ENCODE data around the gene CCDC57. TPM values are rescaled to one million over a fixed set of nuclear protein-coding genes. Genes with fewer than 3 reads are reported as not detected.

Gene CCDC57
- polyA plus RNA-seq, 1 donor (not counting 4 experiments of a cell fraction or from before 2014, with no cell fraction given): 19.2 TPM

GRCh38 chr17:82203920-82204319, 8.7 kb downstream of the CCDC57 start:
- Histone ChIP-seq H3K79me2 (ENCODE audit: control insufficient read depth, insufficient read depth, low read length) (peaks cover 8% of the 10 kb centered on the region), H3K4me3 (ENCODE audit: control insufficient read depth in 2 of 3, extremely low read depth in 1 of 3, insufficient read depth in 2 of 3, low read depth in 1 of 3, low read length in 3 of 3) (no peak overlapping the region), H3K27ac (ENCODE audit: control insufficient read depth, insufficient read depth, low read length) (no peak overlapping the region), H3K9ac (ENCODE audit: control insufficient read depth, extremely low read depth, insufficient read depth, low read length) (no peak overlapping the region), H3K4me1 (ENCODE audit: control insufficient read depth, extremely low read depth, insufficient read depth, low read length) (peaks cover 27% of the 10 kb centered on the region), H3K27me3 (ENCODE audit: control insufficient read depth, extremely low read depth, insufficient read depth, low read length) (no peaks in the 10 kb centered on the region), H3K36me3 (ENCODE audit: control insufficient read depth in 2 of 2, extremely low read depth in 1 of 2, insufficient read depth in 2 of 2, low read length in 2 of 2) (peaks cover 5 to 13% of the 10 kb centered on the region in 2 experiments), H3K4me2 (ENCODE audit: control insufficient read depth, extremely low read depth, insufficient read depth, low read depth, low read length) (no peak overlapping the region), H4K20me1 (ENCODE audit: control insufficient read depth, extremely low read depth, insufficient read depth, low read length) (no peaks in the 10 kb centered on the region), H2AFZ (ENCODE audit: control insufficient read depth, low read length) (no peak overlapping the region), H3K9me3 (ENCODE audit: control insufficient read depth, low read depth, low read length) (no peaks in the 10 kb centered on the region), H3K9me1 (ENCODE audit: control insufficient read depth, extremely low read depth, insufficient read depth, low read length) (peaks cover 7% of the 10 kb centered on the region)
- dilution Hi-C loops (cut with MboI; ENCODE audit: extremely low pct_ligation_motif_present, low sequenced_read_pairs): no loop called here
- FAIRE-seq (no peak), DNase-seq (ENCODE audit: low read depth, low spot score) (no peak)
- TF ChIP-seq CTCF (optimal IDR thresholded peaks at IDR 0.05 in 1 of 3, IDR thresholded peaks at IDR 0.05 in 1 of 3, conservative IDR thresholded peaks at IDR 0.05 in 1 of 3; ENCODE audit: extremely low read depth in 1 of 3, insufficient read depth in 2 of 3, low read length in 3 of 3): no peak
- no peak for TF ChIP-seq EZH2 (IDR thresholded peaks at IDR 0.05; ENCODE audit: low read length)

- H4K20me1 ChIP-seq (ENCODE audit: control insufficient read depth, extremely low read depth, insufficient read depth, low read length): no peaks in the 10 kb centered on the region
- H3K4me1 ChIP-seq (ENCODE audit: control insufficient read depth, extremely low read depth, insufficient read depth, low read length): peaks cover 27% of the 10 kb centered on the region
- H3K27me3 ChIP-seq (ENCODE audit: control insufficient read depth, extremely low read depth, insufficient read depth, low read length): no peaks in the 10 kb centered on the region
- H3K4me3 ChIP-seq (ENCODE audit: control insufficient read depth in 2 of 3, extremely low read depth in 1 of 3, insufficient read depth in 2 of 3, low read depth in 1 of 3, low read length in 3 of 3): no peak overlapping the region
- FAIRE-seq (no peak), DNase-seq (ENCODE audit: low read depth, low spot score) (no peak)
- H3K4me2 ChIP-seq (ENCODE audit: control insufficient read depth, extremely low read depth, insufficient read depth, low read depth, low read length): no peak overlapping the region
- H3K9me1 ChIP-seq (ENCODE audit: control insufficient read depth, extremely low read depth, insufficient read depth, low read length): peaks cover 7% of the 10 kb centered on the region
- no peak overlapping the region for H3K27ac ChIP-seq (ENCODE audit: control insufficient read depth, insufficient read depth, low read length)
- peaks cover 8% of the 10 kb centered on the region for H3K79me2 ChIP-seq (ENCODE audit: control insufficient read depth, insufficient read depth, low read length)
- H2AFZ ChIP-seq (ENCODE audit: control insufficient read depth, low read length): no peak overlapping the region
- TF ChIP-seq EZH2 (IDR thresholded peaks at IDR 0.05; ENCODE audit: low read length) (no peak), CTCF (optimal IDR thresholded peaks at IDR 0.05 in 1 of 3, IDR thresholded peaks at IDR 0.05 in 1 of 3, conservative IDR thresholded peaks at IDR 0.05 in 1 of 3; ENCODE audit: extremely low read depth in 1 of 3, insufficient read depth in 2 of 3, low read length in 3 of 3) (no peak)
- H3K9ac ChIP-seq (ENCODE audit: control insufficient read depth, extremely low read depth, insufficient read depth, low read length): no peak overlapping the region
- H3K9me3 ChIP-seq (ENCODE audit: control insufficient read depth, low read depth, low read length): no peaks in the 10 kb centered on the region
- H3K36me3 ChIP-seq (ENCODE audit: control insufficient read depth in 2 of 2, extremely low read depth in 1 of 2, insufficient read depth in 2 of 2, low read length in 2 of 2): peaks cover 8 to 12% of the 10 kb centered on the region in 2 experiments
- dilution Hi-C loops (cut with MboI; ENCODE audit: extremely low pct_ligation_motif_present, low sequenced_read_pairs): no loop called here
These were observed 9.7 kb downstream of the CCDC57 start for GRCh38 chr17:82202981-82203380.

Measured in keratinocyte (primary cell).